Uterus (tissue), 4 donors: Measurements from ENCODE around the gene PTCHD1. TPM values are rescaled to one million over a fixed set of nuclear protein-coding genes. Genes with fewer than 3 reads are reported as not detected.

Source experiments
- DNase-seq, 2 donors: peaks; one replicate each; pipeline ENCODE4 v3.0.0-alpha.2; 2019 to 2020
- H3K27ac ChIP-seq, 2 donors: fragments of 200-600 bp; sonication (generic); 1 replicate in 1 of 2; 2 replicates in 1 of 2; pipeline ENCODE4 v1.5.1; 2016 to 2018
- H3K27me3 ChIP-seq, 2 donors: fragments of 200-600 bp; sonication (generic); one replicate each; pipeline ENCODE4 v1.5.1; 2018 to 2019; ENCODE audit warnings: control low read depth in 1 of 2
- H3K36me3 ChIP-seq, 2 donors: fragments of 200-600 bp; sonication (generic); one replicate each; pipeline ENCODE4 v1.5.1; 2019; ENCODE audit warnings: control low read depth in 1 of 2
- H3K4me1 ChIP-seq, 2 donors: fragments of 200-600 bp; sonication (generic); one replicate each; pipeline ENCODE4 v1.5.1; 2018 to 2019; ENCODE audit warnings: control low read depth in 1 of 2
- H3K4me3 ChIP-seq, 2 donors: fragments of 200-600 bp; sonication (generic); 1 replicate in 1 of 2; 2 replicates in 1 of 2; pipeline ENCODE4 v1.5.1; 2018 to 2019; ENCODE audit warnings: mild to moderate bottlenecking in 1 of 2
- H3K9me3 ChIP-seq, 2 donors: fragments of 200-600 bp; sonication (generic); one replicate each; pipeline ENCODE4 v1.5.1; 2019; ENCODE audit warnings: control low read depth in 1 of 2
- POLR2A ChIP-seq, 2 donors: fragments of 450-650 bp; IDR thresholded peaks; one replicate each; pipeline ENCODE4 v1.6.1; 2016; ENCODE audit warnings: antibody characterized with exemption in 2 of 2, mild to moderate bottlenecking in 1 of 2, moderate library complexity in 1 of 2
- intact Hi-C: fragments of 100-400 bp; cut with DNase I; formaldehyde crosslinking; loops from one replicate; pipeline ENCODE4 v1.15.1; 2023; ENCODE audit warnings: low total_unique reads
- total RNA-seq, 4 donors: library from RNA; depleted of rRNA in 3 of 4; stranded (reverse); fragments of >200 nt in 3 of 4; gene quantifications; one replicate each; pipeline versions ENCODE4 v1.1.0 to v1.2.4, GENCODE V29; 2014 to 2023
- TF ChIP-seq, protein P1 (sequence below), 4 experiments: fragments of 200-600 bp in 2 of 4; fragments of 450-650 bp in 2 of 4; sonication (generic) in 2 of 4; IDR thresholded peaks; one replicate each; pipeline ENCODE4 v1.5.1; 2016 to 2019; ENCODE audit warnings: antibody characterized with exemption in 4 of 4, mild to moderate bottlenecking in 2 of 4, moderate library complexity in 1 of 4
- donor health status: DM: yes; HTN: yes; CAD: no.

PTCHD1 gene
- total RNA-seq, 4 donors from 2014 or later, result 2.9 to 12.6 (median 5.3) TPM

GRCh38 chrX:23327104-23327503 lies 7.5 kb upstream of the PTCHD1 start:
- intact Hi-C loops, result no loop called here
- TF ChIP-seq, protein P1, sequence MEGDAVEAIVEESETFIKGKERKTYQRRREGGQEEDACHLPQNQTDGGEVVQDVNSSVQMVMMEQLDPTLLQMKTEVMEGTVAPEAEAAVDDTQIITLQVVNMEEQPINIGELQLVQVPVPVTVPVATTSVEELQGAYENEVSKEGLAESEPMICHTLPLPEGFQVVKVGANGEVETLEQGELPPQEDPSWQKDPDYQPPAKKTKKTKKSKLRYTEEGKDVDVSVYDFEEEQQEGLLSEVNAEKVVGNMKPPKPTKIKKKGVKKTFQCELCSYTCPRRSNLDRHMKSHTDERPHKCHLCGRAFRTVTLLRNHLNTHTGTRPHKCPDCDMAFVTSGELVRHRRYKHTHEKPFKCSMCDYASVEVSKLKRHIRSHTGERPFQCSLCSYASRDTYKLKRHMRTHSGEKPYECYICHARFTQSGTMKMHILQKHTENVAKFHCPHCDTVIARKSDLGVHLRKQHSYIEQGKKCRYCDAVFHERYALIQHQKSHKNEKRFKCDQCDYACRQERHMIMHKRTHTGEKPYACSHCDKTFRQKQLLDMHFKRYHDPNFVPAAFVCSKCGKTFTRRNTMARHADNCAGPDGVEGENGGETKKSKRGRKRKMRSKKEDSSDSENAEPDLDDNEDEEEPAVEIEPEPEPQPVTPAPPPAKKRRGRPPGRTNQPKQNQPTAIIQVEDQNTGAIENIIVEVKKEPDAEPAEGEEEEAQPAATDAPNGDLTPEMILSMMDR (IDR thresholded peaks at IDR 0.05), result no peak
- TF ChIP-seq POLR2A (IDR thresholded peaks at IDR 0.05), result no peak
- no peak for DNase-seq
- no peaks in the 10 kb centered on the region for H3K27me3 ChIP-seq
- H3K4me3 ChIP-seq, result no peak overlapping the region
- no peaks in the 10 kb centered on the region for H3K36me3 ChIP-seq
- H3K4me1 ChIP-seq, result no peaks in the 10 kb centered on the region
- H3K27ac ChIP-seq, result no peak overlapping the region
- H3K9me3 ChIP-seq, result no peaks in the 10 kb centered on the region

- Histone ChIP-seq H3K4me1 (no peaks in the 10 kb centered on the region), H3K27ac (peak overlapping the region in 1 of 2 donors; percentile 45), H3K27me3 (no peaks in the 10 kb centered on the region), H3K36me3 (no peaks in the 10 kb centered on the region), H3K4me3 (no peak overlapping the region), H3K9me3 (no peaks in the 10 kb centered on the region)
- DNase-seq, result no peak
- TF ChIP-seq, protein P1 (IDR thresholded peaks at IDR 0.05), result no peak
- no peak for TF ChIP-seq POLR2A (IDR thresholded peaks at IDR 0.05)
- intact Hi-C loops, result no loop called here
These were observed 2.9 kb upstream of the PTCHD1 start for GRCh38 chrX:23331701-23332100.

GRCh38 chrX:23332101-23332887 lies 2.4 kb upstream of the PTCHD1 start:
- TF ChIP-seq, protein P1 (IDR thresholded peaks at IDR 0.05), result no peak
- TF ChIP-seq POLR2A (IDR thresholded peaks at IDR 0.05), result no peak
- DNase-seq, result peak in 1 of 2 donors; percentile 16
- H3K27me3 ChIP-seq, result no peaks in the 10 kb centered on the region
- no peaks in the 10 kb centered on the region for H3K4me1 ChIP-seq
- peak overlapping the region; percentile 13 to 29 for H3K4me3 ChIP-seq
- peak overlapping the region; percentile 29 to 45 for H3K27ac ChIP-seq
- intact Hi-C loops, result no loop called here
- H3K9me3 ChIP-seq, result no peaks in the 10 kb centered on the region
- H3K36me3 ChIP-seq, result no peaks in the 10 kb centered on the region

DNA sequence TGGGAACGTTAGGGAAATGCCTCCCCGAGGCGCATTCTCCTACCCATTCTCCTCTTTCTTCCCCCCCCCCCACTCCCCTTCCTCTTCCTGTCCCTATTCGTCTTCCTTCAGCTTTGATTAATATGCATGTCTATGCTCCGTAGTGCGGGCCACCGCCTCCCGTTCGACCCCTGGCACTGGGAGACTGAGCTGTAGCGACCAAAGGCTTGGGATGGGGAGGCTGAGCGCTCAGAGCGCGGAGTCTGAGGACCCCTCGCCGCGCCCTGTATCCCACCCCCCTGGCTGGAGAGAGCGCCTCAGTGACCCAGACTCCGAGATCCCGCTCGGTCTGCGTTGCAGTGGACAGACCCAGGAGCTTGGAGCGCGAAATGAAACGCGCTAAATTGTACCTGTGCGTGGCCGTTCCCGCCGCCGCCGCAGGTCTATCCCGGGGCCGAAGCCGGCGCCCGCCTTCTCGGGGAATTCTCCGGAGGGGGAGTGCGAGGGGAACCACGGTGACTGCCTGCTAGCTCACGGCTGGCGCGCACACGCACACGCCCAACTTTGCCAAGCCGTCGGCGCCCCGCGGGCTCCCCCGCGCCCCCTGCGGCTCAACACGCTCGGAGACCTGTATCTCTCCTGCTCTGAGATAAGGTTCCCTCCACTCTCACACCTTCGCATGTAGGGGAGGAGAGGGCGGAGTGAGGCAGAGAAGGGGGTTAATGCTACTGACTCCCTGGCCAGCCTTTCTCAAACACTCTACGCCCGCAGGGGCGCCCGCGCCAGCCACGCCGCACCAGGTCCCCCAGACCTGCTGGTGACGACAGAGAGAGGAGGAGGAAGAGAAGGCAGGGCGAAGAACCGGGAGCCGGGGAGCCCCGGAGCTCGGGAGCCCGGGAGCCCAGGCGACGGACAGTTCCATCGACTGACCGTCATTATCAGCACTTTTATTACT lies 1.5 kb upstream of the PTCHD1 start:
- no peaks in the 10 kb centered on the region for H3K27me3 ChIP-seq
- H3K4me3 ChIP-seq, result peak overlapping the region; percentile 29 to 33
- peak in 1 of 2 donors; percentile 23 for DNase-seq
- no peaks in the 10 kb centered on the region for H3K4me1 ChIP-seq
- intact Hi-C loops, result no loop called here
- H3K9me3 ChIP-seq, result no peaks in the 10 kb centered on the region
- no peaks in the 10 kb centered on the region for H3K36me3 ChIP-seq
- no peak for TF ChIP-seq POLR2A (IDR thresholded peaks at IDR 0.05)
- TF ChIP-seq, protein P1 (IDR thresholded peaks at IDR 0.05), result no peak
- H3K27ac ChIP-seq, result peak overlapping the region in 1 of 2 donors; percentile 35
